Measurements from ENCODE around the gene TGFBR2.

DNA sequence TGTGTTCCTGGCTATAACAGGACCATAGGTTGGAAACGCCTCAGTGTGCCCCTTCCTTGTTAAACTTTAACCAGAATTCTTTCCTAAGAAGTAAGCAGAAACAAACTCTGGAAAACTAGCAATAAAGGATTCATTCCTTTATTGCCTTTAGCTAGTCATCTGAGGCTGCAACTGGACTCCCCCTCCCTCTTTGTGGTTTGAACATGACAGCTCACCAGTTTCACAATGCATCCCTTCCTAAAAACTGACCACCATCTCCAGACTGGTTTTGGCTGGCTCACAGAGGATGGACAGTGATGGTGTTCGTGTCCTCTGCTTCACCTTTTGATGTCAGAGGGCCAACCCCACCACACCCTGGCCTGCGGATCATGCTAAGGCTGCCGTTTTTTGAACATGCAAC, 27.9 kb upstream of the TGFBR2 start:
- TF ChIP-seq, protein P1, sequence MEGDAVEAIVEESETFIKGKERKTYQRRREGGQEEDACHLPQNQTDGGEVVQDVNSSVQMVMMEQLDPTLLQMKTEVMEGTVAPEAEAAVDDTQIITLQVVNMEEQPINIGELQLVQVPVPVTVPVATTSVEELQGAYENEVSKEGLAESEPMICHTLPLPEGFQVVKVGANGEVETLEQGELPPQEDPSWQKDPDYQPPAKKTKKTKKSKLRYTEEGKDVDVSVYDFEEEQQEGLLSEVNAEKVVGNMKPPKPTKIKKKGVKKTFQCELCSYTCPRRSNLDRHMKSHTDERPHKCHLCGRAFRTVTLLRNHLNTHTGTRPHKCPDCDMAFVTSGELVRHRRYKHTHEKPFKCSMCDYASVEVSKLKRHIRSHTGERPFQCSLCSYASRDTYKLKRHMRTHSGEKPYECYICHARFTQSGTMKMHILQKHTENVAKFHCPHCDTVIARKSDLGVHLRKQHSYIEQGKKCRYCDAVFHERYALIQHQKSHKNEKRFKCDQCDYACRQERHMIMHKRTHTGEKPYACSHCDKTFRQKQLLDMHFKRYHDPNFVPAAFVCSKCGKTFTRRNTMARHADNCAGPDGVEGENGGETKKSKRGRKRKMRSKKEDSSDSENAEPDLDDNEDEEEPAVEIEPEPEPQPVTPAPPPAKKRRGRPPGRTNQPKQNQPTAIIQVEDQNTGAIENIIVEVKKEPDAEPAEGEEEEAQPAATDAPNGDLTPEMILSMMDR (IDR thresholded peaks at IDR 0.05), result no peak
- TF ChIP-seq POLR2A (IDR thresholded peaks at IDR 0.05), result no peak

Data from prostate gland (tissue), 2 donors.